Caki2 (cell line): Measurements from ENCODE around the gene DAB2IP. TPM values are rescaled to one million over a fixed set of nuclear protein-coding genes. Genes with fewer than 3 reads are reported as not detected.

Source experiments
- DNase-seq: peaks from one replicate; pipeline ENCODE4 v3.0.0-alpha.2; 2015; ENCODE audit warnings: low read depth
- in situ Hi-C: cut with HindIII; loops from 2 replicates; pipeline ENCODE4 v1.10.0; 2016; ENCODE audit warnings: low sequenced_read_pairs, low pct_unique_long_range_greater_than_20kb, mixed read lengths
- total RNA-seq: library from RNA; depleted of rRNA; stranded (reverse); fragments of >200 nt; shearing (Covaris generic); gene quantifications from 2 replicates; pipeline ENCODE4 v1.2.3, GENCODE V29; 2014; ENCODE audit warnings: low replicate concordance

Gene DAB2IP
- total RNA-seq, 1 experiment from 2014 or later: 0.84 TPM

DNA sequence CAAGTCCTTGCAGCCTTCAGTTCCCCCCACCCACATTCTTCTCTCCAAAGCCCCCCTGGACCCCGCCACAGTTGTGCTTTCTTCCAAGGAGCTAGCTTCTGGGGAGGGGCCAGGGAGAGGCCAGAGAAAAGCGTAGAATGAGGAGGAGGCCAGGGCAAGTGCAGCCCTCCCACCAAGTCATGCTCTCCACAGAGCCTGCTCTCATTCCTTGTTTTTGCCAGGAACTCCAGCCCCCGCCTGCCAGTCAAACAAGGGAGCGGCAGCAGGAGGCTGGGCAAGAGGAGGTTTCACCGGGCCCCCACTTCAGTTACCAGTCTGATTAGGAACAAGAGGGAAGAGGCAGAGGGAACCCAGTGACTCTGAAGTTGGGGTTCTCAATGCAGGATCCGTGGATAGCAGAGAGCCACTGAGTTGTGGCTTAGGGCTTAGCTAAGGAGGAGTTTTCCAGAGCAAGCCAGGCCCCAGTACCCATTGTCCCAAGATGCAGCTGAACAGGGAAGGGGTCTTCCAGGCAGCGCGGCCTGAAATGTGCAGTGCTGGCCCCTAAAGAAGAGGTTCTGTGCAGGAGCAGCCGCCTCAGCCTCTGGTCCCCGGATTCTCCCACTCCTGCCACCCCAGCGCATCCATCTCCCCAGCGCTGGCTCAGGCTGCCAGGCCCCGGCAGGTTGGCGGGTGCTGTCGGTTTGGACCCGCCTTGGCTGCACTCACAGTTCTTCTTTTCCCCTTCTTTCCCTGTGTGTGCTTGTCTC is 120.6 kb downstream of the DAB2IP start:
- in situ Hi-C loops: no loop called here
- DNase-seq: no peak

DNA sequence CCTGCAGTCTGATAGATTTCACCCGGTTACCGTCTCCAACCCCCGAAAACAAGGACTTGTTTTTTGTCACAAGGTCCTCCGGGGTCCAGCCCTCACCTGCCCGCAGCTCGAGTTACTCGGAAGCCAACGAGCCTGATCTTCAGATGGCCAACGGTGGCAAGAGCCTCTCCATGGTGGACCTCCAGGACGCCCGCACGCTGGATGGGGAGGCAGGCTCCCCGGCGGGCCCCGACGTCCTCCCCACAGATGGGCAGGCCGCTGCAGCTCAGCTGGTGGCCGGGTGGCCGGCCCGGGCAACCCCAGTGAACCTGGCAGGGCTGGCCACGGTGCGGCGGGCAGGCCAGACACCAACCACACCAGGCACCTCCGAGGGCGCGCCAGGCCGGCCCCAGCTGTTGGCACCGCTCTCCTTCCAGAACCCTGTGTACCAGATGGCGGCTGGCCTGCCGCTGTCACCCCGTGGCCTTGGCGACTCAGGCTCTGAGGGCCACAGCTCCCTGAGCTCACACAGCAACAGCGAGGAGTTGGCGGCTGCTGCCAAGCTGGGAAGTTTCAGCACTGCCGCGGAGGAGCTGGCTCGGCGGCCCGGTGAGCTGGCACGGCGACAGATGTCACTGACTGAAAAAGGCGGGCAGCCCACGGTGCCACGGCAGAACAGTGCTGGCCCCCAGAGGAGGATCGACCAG is 121.3 kb downstream of the DAB2IP start:
- in situ Hi-C loops: no loop called here

DNA sequence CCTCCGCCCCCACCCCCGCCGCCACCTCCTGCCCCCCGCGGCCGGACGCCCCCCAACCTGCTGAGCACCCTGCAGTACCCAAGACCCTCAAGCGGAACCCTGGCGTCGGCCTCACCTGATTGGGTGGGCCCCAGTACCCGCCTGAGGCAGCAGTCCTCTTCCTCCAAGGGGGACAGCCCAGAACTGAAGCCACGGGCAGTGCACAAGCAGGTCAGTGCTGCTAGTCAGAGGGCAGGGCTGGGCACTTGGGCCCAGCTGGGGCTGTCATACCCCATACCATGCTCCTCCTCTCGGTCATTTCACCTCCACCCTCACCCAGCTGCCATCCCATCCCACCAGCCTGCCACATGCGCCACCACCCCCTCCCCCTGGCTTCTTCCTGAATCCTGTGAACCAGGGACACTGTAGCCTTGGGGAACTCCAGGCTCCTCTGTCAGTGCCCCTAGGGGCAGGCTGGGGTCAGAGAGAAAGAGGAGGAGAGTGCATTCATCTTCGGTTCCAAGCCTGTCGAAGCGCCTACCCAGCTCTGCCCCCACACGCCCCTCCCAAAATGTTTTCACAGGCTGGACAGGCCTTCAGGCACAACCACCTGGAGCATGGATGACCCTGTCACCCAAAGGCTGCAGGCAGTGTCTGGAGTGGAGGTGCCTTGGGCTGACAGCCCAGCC is 122.0 kb downstream of the DAB2IP start:
- DNase-seq: no peak
- in situ Hi-C loops: no loop called here

More for the DNA sequence above, 121.3 kb downstream of the DAB2IP start:
- no peak for DNase-seq

DNA sequence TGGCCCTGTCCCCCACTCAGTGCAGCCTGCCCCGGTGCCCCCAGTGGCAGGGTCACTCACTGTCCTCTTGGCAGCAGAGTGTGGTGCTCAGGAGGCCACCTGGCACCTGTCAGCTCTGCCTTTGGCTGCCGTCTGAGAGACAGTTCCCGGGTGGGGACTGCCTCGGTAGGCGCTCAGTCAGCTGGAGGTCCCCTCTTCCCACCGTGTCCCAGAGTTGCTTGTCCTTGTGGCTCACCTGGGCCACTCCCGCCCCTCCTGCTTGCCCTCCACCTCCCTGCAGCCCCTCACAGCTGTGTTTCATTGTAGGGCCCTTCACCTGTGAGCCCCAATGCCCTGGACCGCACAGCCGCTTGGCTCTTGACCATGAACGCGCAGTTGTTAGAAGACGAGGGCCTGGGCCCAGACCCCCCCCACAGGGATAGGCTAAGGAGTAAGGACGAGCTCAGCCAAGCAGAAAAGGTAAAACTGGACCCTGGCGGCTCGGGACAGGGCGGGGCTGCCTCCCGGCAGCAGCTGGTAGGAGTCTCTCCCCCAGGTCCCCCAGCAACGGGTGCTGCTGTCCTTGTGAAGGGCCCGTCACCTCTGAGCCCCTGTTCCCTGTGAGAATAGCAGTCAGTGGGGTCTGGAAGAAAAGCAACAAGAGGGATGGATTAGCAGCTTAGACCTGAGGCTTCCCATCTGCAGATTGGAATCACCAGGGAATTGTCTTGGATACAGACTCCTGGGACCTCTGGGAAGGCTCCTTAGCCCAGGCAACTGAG is 122.7 kb downstream of the DAB2IP start:
- DNase-seq: no peak
- in situ Hi-C loops: no loop called here

DNA sequence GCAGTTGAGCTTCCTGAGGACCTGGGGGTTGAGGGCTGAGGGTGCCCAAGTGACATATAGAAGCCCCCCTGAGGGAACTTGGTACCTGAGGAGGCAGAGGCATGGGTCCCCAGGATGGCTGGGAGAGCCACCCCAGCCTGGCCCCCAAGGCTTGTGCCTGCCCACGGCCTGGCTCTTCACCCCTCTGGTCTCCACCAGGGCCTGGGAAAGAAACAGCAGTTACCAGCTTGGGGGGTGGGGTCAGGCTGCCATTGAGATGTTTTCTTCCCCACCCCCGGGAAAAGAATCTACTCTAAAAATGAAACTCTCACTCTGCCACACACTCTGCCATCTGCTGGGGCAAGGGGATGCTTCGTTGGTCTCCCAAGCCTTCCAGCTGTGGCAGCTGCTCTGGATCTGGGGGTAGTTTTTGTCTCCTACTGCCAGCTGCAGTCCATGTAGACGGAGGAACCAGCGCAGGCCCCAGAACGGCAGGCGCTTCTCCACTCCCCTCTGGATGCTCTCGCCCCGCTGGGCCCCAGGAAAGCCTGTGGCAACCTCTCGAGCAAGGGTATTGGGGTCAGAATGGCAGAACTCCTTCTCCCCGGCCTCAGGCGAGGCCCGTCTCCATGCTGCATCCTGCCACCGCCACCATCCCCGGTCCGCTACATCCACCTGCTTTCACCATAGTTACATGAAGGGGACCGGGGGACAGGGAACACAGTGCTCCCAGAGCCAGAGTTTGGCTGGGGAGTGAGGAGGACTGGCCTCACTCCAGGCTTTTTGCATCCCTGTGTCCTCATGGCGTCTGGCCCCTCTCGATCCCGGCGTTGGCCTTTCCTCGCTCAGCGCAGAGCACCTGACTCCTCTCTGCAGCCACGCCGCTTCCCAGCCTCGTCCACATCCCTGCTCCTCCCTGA is 123.5 kb downstream of the DAB2IP start:
- in situ Hi-C loops: no loop called here
- DNase-seq: no peak

DNA sequence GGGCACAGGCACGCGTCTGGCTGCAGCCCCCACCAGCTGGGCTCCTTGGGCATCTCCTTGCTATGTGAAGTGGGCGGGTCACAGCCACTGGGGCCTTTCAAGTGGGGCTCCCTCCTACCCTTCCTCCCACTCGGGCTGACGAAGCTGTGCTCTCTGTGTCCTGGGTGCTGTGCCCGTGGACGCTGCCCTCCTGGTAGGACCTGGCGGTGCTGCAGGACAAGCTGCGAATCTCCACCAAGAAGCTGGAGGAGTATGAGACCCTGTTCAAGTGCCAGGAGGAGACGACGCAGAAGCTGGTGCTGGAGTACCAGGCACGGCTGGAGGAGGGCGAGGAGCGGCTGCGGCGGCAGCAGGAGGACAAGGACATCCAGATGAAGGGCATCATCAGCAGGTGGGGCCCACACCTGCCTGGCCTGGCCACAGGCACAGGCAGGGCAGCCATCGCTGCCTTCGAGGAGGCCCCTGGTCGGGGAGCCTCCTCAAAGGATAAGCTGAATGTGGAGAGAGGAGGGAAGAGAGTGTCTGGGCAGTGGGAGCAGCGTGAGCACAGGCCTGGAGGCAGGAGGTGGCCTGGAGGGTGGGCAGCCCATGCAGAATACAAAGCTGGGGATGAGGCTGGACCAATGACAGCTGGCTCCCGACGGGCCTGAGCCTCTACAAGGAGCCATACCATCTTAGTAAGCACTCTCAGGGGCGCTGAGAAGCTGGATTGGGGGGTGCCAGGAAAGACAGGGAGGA is 124.7 kb downstream of the DAB2IP start:
- in situ Hi-C loops: no loop called here
- no peak for DNase-seq

DNA sequence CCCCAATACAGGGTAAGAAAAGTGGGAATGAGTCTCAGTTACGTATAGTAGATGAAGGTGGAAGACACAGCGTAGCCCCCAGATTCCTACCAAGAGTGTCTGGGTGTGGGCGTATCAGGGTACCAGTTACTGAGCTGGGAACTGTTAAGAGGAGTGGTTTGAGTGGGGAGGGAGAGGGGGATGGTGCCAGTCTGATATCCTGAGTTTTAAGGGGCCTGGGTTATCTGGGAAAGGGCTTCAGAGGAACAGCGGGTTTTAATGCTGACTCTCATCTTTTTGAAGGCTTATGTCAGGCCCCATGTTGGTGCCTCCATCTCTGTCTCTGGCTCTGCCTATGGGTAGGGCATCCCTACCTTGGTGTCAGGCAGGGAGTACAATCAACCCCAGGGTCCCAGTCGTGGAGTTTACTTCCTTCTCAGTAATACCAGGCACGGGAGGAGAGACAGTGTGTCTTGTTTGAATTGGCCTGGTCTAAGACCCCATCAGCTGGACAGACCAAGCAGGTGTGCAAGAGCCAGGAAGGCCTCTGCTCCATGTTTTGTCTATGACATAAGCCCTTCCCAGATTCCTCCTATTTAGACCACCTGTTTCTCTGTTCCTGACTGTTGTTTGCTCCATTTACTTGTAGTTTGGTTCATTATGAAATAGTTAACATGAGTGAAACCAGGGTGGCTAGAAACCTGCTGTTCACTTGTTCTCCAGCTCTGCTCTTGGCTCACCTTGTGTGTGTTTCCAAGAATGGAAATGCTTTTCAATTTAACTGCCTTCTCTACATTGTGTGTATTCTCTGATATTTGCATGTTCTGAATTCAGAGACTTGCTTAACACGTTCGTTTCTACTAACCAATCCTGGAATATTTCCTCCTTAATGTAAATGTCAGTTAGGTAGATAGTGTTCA is 125.6 kb downstream of the DAB2IP start:
- no peak for DNase-seq
- in situ Hi-C loops: no loop called here

DNA sequence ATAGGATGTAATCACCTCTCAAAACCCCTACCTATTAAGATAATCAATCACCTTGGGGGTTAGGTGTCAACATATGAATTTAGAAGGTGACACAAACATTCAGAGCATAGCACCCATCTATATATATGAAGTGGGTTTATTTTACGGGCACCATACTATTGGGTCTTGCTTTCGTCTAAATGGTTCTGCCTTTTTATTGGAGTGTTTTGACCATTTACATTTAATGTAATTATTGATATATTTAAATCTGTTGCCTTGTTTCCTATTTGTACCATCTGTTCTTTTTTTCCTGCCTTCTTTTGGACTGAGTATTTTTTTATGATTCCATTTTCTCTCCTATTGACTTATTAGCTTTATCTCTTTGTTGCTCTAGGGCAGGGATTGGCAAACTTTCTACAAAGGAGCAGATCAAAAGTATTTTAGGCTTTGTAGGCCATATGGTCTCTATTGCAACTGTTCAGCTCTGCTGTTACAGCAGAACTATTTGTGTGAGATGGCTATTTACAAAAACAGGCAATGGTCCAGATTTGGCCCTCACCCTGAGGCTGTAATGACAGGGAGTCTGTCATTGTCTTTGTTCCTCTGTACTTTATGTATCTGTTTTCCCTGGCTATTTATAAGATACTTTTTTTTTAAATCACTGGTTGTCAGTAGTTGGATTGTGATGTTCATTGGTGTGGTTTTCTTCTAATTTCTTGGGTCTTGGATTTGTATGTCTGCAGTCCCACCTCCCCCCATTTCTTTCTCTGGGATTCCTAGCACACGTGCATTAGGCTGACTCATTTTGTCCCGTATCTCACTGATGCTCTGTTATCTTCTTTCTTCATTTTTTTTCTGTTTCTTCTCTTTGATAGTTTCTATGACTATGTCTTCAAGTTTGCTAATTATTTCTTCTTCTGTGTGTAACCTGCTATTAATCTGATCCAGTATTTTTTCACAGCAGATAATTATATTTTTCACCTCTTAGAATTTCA is 127.1 kb downstream of the DAB2IP start:
- in situ Hi-C loops: no loop called here
- no peak for DNase-seq

DNA sequence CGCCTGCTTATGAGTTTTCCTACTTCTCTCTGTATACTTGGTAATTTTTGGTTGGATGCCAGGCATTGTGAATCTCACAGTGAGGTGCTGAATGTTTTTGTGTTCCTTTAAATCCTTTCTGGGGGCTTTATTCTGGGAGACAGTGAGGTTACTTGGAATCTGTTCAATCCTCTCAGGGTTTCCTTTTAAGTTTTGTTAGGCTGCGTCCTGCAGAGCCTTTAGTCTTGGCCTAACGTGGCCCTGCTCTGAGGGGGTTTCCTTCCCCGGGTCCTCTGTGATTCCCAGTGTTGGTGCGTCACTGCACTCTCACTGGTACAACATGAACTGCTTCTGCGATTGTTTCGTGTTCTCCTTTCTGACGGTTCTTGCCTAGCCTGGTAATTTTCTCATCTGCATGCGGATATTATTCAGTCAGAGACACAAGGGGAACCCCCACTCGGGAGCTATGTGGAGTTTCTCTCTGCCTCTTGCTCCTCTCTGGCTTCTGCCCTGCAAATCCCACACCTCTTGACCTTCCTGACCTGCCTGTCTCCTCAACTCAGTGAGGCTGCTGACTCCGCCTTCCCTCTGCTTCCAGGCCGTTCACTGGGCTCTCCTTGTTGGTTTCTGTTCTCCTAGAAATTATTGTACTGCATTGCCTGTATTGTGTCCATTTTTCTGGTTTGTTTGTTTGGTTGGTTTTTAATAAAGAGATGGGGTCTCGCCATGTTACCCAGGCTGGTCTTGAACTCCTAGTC is 128.1 kb downstream of the DAB2IP start:
- in situ Hi-C loops: no loop called here
- no peak for DNase-seq

DNA sequence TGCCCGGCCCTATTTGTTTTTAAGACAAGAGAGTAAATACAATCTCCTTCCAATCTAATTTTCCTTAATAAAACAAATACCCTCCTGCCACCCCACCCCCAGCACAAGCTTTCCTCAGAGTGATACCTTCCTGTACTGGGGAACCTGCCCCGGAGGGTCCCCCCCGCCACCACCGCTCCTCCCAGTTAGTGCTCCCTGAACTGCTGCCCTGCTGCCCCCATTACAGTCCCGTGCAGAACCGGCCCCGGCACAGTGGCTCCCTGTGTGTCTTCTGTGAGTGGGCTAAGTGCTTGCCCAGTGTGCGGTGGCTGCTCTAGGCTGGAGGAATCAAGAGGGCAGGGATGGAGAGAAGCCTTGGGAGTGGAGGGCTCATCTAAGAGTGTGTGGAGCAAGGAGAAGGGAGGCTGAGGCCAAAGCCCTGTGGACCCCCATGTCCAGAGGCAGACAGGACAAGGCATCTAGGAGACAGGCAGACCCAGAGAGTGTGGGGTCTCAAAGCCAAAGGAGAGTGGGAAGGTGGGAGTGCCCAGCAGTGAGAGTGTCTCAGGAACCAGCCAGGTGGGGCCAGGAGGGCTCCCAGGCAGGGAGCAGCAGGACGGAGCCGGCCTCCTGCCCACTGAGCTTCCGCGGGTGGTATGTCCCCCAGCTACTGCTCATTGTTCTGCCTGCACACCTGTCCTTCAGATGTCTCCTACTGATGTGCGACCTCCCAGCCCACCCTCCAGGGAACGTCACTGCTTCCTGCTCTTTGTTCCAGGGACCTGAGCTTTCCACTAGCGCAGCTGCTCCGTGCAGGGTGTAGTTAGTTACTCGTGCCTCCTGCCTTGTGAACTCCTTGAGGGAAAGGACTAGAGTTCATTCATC is 129.0 kb downstream of the DAB2IP start:
- in situ Hi-C loops: no loop called here
- DNase-seq: no peak

DNA sequence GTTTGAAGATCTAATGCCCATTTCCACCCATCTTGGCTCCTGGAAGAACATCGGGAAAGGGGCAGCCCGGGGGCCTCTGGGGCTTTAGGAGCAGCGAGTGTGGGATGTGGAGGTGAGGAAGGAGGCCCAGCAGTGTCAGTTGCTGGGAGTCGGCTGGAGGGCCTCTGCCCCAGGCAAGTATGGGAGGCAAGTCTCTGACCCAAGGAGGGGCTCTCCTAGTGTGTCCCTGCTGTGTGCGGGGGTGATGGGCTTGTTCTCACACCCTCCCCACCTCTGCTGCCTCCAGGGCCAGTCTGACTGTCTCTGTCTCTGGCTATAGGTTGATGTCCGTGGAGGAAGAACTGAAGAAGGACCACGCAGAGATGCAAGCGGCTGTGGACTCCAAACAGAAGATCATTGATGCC is 129.7 kb downstream of the DAB2IP start:
- in situ Hi-C loops: no loop called here
- no peak for DNase-seq

DNA sequence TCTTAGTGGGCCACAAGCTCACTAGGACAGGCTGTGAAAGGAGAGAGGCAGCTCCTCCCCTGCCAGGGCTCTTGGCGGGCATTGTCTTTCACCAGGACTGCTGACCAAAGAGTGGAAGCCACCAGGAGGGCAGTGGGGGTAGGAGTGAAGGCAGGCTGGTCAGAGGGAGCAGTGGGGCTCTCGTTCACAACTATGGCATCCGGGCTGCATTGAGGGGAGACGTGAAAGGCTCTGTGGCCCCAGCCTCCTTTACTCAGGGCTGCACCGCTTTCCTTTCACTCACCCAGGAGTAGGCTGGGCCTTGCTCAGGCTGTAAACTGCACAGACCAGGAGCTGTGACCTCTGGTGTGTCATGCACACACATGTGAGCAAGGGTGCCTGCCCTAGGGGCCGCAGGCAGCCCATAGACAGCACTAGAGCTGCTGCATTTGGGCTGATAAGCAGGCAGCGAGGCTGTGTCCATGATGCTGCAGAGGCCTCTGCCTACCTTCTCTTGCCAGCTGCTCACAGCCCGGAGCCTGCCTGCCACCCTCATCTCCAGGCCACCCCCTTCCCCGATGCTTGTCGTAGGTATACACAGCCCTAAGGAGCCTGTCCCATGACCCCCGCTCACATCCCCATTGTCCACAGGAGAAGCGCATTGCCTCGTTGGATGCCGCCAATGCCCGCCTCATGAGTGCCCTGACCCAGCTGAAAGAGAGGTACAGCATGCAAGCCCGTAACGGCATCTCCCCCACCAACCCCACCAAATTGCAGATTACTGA is 130.4 kb downstream of the DAB2IP start:
- DNase-seq: no peak
- in situ Hi-C loops: no loop called here

DNA sequence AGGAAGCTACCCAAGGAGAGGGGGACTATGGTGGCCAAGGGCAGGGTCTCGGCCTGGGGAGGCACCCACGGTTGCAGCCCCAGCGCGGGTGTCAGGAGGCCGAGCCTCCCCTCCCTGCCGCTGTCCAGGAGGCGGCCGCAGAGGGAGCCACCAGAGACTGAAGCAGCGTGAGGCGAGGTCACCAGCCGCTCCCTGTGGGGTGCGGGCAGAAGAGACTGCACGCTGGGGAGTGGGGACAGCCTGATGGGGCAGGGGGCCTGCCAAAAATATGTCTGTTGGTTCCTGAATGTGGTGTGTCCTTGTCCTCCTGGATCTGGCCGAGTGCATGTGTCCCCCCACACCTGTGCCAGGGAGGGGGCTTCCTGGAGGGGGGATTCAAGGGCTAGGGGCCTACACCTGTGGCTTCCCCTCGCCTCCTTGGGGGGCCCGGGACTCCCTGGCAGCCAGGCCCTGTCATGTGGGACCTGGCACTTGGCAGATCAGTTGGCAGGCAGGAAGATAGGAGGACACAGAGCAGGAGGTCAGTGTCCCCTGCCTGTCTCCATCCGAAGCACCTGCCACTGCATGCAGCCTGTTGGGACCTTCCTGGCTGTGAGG is 131.2 kb downstream of the DAB2IP start:
- in situ Hi-C loops: no loop called here
- no peak for DNase-seq
